ENCODE results near the gene CCNJL. TPM values are rescaled to one million over a fixed set of nuclear protein-coding genes. Genes with fewer than 3 reads are reported as not detected.

The CCNJL gene
- polyA plus RNA-seq, 2 of the 4 experiments (the other 2 are of a cell fraction), result 7.4 to 16.2 TPM

- TF ChIP-seq ELK1 (IDR thresholded peaks at IDR 0.05; ENCODE audit: low read depth, low read length) (no peak), FOSL2 (IDR thresholded peaks at IDR 0.05) (no peak), FOSL2 (CRISPR knock-in tag; IDR thresholded peaks at IDR 0.05) (no peak), RNF2 (IDR thresholded peaks at IDR 0.05; ENCODE audit: borderline replicate concordance, low read depth) (no peak)
Measured at GRCh38 chr5:160260881-160261815, 51.2 kb downstream of the CCNJL start (continued).

- ATAC-seq (peak in 1 of 2 experiments; percentile 17; a peak in 1 of 6 replicates), FAIRE-seq (no peak), DNase-seq (ENCODE audit: low read depth in 1 of 2, low spot score in 1 of 2) (no peak)
- Histone ChIP-seq H3K4me1 (no peaks in the 10 kb centered on the region), H3K27ac (no peak overlapping the region), H3K4me3 (no peak overlapping the region), H3K4me2 (no peak overlapping the region), H3K9me3 (no peaks in the 10 kb centered on the region)
- CTCF ChIA-PET, result interaction anchor here (1.3 to 2.5 kb wide), 2 partner anchors 16 to 85 kb away, joined by 3 to 8 read pairs; no protein-coding TSS in a partner anchor
- 92% methylated on average over 13 of the region's 14 CpGs for WGBS (ENCODE audit: missing lambda C conversion rate)
- POLR2A ChIA-PET, result no interaction called here
- TF ChIP-seq MYC (IDR thresholded peaks at IDR 0.05; ENCODE audit: borderline replicate concordance, low read length) (no peak), ELK1 (IDR thresholded peaks at IDR 0.05; ENCODE audit: low read depth, low read length) (no peak), EHF (CRISPR knock-in tag; IDR thresholded peaks at IDR 0.05) (no peak)
Measured at GRCh38 chr5:160260006-160260775, 52.2 kb downstream of the CCNJL start.

GRCh38 chr5:160259341-160259740, 53.0 kb downstream of the CCNJL start:
- ChIA-PET POLR2A (no interaction called here), CTCF (interaction anchor here (2.5 kb wide), 1 partner anchor 86 kb away, joined by 8 read pairs; no protein-coding TSS in a partner anchor)
- 97% methylated on average over 5 of the region's 7 CpGs for WGBS (ENCODE audit: missing lambda C conversion rate)
- Histone ChIP-seq H3K4me2 (no peak overlapping the region), H3K4me1 (no peaks in the 10 kb centered on the region), H3K27ac (no peak overlapping the region), H3K4me3 (no peak overlapping the region), H3K9me3 (no peaks in the 10 kb centered on the region)
- ATAC-seq (no peak; a peak in 1 of 6 replicates), DNase-seq (ENCODE audit: low read depth in 1 of 2, low spot score in 1 of 2) (no peak), FAIRE-seq (no peak)
- TF ChIP-seq TFCP2L1 (CRISPR knock-in tag; IDR thresholded peaks at IDR 0.05) (no peak), EP300 (IDR thresholded peaks at IDR 0.05) (no peak), PHF8 (IDR thresholded peaks at IDR 0.05; ENCODE audit: borderline replicate concordance, low read depth) (no peak), HOXB13 (CRISPR knock-in tag; IDR thresholded peaks at IDR 0.05; ENCODE audit: low read depth) (no peak), ESRRA (IDR thresholded peaks at IDR 0.05; ENCODE audit: borderline replicate concordance, low read length) (no peak), E2F6 (IDR thresholded peaks at IDR 0.05; ENCODE audit: borderline replicate concordance, low read depth) (no peak), ELK1 (IDR thresholded peaks at IDR 0.05; ENCODE audit: low read depth, low read length) (no peak), PBX3 (IDR thresholded peaks at IDR 0.05) (no peak), RFX5 (IDR thresholded peaks at IDR 0.05) (no peak), HOXA7 (CRISPR knock-in tag; IDR thresholded peaks at IDR 0.05) (no peak), RARB (CRISPR knock-in tag; IDR thresholded peaks at IDR 0.05) (no peak), KDM1A (IDR thresholded peaks at IDR 0.05; ENCODE audit: low read depth) (no peak), BCL3 (IDR thresholded peaks at IDR 0.05) (no peak), MAZ (IDR thresholded peaks at IDR 0.05; ENCODE audit: borderline replicate concordance, low read depth, low read length) (no peak), JUNB (IDR thresholded peaks at IDR 0.05) (no peak), EHF (CRISPR knock-in tag; IDR thresholded peaks at IDR 0.05) (no peak), ATOH8 (CRISPR knock-in tag; IDR thresholded peaks at IDR 0.05; ENCODE audit: low read depth) (no peak)

Data from A549 (cell line).